GM12891 (cell line): ENCODE results near the gene RNFT2.

Experiments
- PAX5 ChIP-seq: IDR thresholded peaks from 2 replicates; pipeline ENCODE4 v1.6.1; 2011; ENCODE audit warnings: low read length, moderate library complexity, mild to moderate bottlenecking; ENCODE audit not compliant: insufficient read depth, severe bottlenecking
- POLR2A ChIP-seq: IDR thresholded peaks from 2 replicates; pipeline ENCODE4 v1.6.1; 2011; ENCODE audit warnings: low read depth, low read length, control low read depth
- POLR2AphosphoS5 ChIP-seq: IDR thresholded peaks from 2 replicates; pipeline ENCODE4 v1.6.1; 2011; ENCODE audit warnings: low read depth, low read length, control low read depth
- SPI1 ChIP-seq: IDR thresholded peaks from 2 replicates; pipeline ENCODE4 v1.6.1; 2011; ENCODE audit warnings: low read depth, low read length, control low read depth
- TAF1 ChIP-seq: IDR thresholded peaks from 2 replicates; pipeline ENCODE4 v1.6.1; 2011; ENCODE audit warnings: low read depth, low read length, control low read depth

DNA sequence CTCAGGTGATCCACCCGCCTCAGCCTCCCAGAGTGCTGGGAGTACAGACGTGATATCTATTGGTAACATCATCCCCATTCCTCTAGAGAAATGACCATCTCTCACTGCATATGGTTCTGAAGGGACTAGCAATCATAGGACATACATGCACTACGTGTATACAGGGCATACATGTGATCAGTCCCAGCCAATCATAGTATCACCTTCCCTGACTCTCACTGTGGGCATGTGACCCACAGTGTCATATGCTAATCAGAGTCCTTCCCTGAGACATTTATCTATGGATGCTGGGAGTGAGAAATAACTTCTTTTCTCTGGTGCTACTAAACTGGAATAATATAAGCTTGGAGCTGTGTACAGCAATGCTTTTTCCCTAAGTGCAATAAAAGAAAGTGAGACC, 160.6 kb downstream of the RNFT2 start:
- TF ChIP-seq POLR2A, result no peak
- TF ChIP-seq TAF1, result no peak
- no peak for TF ChIP-seq POLR2AphosphoS5
- no peak for TF ChIP-seq PAX5
- TF ChIP-seq SPI1, result no peak
